Activated CD4-positive, CD25-positive, alpha-beta regulatory T cell treated with anti-CD3 and anti-CD28 coated beads, Interleukin-2, amount 50 U/mL, for 24 hours (primary cell): Measurements from ENCODE around the gene UNCX.
A peak's percentile ranks its signal among the peaks of the same experiment; 100 is the strongest.
"Not testable (repeated sequence)": the region's sequence is repeated elsewhere in the genome, so short reads cannot be mapped to it uniquely, and the experiment has no call there.

Experiments used
- ATAC-seq, 2 donors: fragments of 150-1000 bp; cut with Tn5 transposase; one replicate each; pipeline ENCODE4 v1.10.0; 2021; ENCODE audit warnings: mild to moderate bottlenecking in 1 of 2, moderate library complexity in 1 of 2

The UNCX gene

DNA sequence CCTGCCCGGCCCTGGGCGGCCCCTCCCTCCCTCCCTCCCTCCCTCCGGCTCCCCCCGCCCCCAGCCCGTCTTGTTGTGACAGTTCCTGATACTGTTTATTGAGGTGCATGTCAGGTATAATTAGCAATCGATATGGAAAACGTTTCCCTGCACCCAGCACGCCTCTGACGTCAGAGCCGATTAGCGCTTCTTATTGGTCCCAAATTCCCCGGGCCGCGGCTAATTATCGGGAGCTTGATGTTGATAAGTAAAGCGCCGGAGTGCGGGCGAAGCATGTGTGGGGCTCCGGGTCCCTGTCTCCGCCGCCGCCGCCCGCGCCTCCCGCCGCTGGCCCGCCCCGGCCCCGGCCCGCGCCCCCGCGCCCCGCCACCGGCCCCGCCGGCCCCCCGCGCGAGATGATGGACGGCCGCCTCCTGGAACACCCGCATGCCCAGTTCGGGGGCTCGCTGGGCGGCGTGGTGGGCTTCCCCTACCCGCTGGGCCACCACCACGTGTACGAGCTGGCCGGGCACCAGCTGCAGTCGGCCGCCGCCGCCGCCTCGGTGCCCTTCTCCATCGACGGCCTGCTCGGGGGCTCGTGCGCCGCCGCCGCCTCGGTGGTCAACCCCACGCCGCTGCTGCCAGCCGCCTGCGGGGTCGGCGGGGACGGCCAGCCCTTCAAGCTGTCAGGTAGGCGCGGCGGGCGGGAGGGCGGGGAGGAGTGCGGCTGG, at the start of gene UNCX:
TSS of gene UNCX (plus strand) at position 250 of the 710 bp plus-strand sequence. CDS start at position 396, 146 bp downstream.
- ATAC-seq, result no peak

DNA sequence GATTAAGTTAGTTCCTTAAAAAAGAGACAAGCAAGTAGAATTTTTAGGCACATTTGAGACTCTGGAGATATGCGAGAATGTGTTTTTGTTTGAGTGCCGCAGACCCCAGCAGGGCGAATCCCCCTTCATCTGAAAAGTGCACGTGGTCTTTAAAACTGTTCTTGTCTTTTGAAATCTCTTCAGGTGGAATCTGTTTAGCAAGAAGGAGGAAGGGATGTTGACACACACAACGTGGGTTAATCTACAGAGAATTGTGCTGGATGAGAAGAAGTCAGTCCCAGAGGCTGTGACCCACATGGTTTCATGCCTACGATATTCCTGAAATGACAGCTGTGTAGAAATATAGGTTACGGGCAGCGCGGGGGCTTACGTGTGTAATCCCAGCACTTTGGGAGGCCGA, 45.5 kb upstream of the UNCX start:
- no peak for ATAC-seq

DNA sequence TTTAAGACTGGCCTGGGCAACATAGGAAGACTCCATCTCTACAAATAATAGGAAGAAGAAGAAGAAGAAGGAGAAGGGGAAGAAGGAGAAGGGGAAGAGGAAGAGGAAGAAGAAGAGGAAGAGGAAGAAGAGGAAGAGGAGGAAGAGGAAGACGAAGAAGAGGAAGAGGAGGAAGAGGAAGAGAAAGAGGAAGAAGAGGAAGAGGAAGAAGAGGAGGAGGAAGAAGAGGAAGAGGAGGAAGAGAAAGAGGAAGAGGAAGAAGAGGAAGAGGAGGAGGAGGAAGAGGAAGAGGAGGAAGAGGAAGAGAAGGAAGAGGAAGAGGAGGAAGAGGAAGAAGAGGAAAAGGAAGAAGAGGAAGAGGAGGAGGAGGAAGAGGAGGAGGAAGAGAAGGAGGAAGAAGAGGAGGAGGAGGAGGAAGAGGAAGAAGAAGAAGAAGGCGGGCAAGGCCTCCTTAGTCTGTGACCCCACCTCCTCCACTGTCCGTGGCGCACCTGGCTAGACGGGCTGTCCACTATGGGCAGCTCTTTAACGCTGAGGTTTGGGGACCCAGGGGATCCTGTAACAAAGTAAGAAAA, 43.9 kb upstream of the UNCX start:
- ATAC-seq, result no peak

DNA sequence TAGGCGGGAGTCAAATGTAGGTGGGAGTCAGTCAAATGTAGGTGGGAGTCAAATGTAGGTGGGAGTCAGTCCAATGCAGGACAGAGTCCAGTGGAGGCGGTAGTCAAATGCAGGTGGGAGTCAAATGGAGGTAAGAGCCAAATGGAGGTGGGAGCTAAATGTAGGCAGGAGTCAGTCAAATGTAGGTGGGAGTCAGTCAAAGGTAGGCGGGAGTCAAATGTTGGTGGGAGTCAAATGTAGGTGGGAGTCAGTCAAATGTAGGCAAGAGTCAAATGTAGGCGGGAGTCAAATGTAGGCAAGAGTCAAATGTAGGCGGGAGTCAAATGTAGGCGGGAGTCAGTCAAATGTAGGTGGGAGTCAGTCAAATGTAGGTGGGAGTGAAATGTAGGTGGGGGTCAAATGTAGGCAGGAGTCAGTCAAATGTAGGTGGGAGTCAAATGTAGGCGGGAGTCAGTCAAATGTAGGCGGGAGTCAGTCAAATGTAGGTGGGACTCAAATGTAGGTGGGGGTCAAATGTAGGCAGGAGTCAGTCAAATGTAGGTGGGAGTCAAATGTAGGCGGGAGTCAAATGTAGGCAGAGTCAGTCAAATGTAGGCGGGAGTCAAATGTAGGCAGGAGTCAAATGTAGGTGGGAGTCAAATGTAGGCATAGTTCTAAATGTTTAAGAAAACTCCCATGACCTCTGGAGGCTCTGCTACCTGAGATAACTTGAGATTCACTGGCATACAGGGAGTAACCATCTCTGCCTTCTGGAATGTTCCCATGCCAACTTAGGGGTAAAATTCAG, 42.5 kb upstream of the UNCX start:
- no peak for ATAC-seq

DNA sequence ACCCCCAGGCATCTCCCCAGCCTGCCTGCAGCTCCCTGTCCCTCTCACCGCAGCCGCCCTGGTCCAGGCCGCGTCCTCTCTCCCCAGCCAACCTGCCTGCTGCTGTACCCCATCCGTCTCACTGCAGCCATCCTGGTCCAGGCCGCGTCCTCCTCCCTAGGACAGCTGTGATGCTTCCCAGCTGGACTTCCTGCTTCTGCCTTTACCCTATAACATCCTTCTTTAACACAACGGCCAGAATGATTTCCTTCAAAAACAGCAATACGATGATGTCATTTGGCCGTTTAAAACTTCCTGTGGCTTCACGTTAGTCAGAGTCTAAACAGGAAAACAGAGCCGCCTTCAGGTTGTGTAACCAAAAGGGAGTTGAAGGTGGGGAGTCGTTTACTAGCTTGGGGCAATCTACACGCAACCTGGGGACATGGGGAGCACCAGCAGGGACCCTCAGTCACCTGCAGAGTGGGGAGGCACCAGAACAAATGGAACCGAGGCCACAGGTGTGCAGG, 40.4 kb upstream of the UNCX start:
- peak; percentile 51 to 85 for ATAC-seq

DNA sequence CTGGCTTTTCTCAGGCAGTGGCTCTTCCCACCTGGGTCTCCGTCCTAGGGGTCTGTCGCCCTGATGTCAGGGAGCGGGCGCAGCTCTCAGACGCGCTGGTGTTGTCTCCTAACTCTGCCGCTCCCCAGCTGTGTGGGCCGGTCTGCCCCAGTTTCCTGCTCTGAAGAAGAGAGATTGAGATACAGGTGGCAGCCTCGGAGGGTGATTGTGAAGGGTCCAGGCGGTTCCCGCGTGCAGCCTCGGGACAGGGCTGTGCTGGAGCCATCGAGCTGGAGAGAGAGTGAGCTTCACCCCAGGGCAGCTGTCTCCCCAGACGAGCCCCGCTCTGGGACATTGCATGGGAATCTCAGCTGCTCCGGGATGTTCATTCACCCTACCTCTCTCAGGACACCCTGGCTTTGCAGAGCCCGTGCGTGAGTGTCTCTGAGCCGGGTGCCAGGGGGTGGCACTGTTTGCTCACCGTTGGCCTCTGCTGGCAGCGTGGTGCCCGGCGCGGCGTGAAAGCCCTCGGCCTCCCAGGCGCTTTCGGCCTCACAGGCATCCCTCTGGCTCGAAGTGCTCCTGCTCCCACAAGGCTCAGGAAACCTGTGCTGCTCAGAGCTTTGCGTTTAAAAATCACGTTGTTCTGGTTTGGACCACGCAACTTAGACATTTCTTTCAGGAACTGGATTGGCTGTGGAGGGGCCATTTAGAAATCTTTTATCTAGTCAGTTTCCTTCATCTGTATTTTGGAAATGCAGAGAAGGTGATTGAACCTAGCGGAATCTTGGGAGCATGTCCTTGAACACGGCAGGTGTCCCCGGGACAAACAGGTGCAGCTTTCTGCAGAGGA, 38.9 kb upstream of the UNCX start:
- peak; percentile 35 to 55 for ATAC-seq

DNA sequence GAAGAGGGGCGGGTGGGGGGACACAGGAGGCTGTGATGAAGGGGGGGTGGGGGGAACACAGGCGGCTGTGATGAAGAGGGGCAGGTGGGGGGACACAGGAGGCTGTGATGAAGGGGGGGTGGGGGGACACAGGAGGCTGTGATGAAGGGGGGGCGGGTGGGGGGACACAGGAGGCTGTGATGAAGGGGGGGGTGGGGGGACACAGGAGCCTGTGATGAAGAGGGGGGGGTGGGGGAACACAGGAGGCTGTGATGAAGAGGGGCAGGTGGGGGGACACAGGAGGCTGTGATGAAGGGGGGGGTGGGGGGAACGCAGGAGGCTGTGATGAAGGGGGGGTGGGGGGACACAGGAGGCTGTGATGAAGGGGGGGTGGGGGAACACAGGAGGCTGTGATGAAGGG, 36.2 kb upstream of the UNCX start:
- ATAC-seq, result not testable (repeated sequence)

DNA sequence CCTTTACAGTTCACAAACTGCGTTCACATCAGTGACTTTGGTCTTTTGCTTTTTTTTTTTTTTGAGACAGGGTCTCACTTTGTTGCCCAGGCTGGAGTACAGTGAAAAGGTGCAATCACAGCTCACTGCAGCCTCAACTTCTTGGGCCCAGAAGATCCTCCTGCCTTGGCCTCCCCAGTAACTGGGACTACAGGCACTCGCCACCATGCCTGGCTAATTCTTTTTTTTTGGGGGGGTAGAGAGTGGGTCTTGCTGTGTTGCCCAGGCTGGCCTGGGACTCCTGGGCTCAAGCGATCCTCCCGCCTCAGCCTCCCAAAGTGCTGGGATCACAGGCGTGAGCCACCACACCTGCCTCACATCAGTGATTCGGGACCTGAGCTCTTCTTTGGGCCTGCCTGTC, 35.7 kb upstream of the UNCX start:
- no peak for ATAC-seq

DNA sequence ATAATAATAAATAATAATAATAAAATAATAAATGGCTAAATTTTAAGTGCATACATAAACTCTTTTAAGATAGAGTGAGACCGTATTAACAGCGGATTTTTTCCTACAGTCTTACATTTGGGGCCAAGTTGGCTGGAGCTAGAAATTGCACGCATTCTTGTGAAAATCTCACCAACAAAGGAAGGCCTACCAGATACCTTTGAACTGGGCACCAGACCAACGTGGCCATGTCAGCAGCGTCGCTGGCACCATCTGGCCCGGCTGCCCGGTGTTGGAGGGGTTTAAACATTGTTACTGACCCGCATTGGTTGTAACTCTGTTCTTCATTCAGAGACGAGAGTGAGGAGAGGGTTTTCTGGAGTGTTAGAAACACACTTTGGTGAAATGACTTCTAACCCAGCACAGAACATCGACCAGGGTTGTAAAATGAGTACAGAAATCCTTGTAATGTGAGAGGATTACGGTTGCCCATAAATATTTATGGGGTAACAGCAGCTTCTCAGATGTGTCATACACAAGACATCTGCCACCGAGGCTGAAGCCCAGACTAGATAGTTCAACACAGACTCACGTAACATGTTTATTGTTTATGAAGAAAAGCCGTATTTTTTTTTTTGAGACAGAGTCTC, 34.6 kb upstream of the UNCX start:
- ATAC-seq, result no peak

DNA sequence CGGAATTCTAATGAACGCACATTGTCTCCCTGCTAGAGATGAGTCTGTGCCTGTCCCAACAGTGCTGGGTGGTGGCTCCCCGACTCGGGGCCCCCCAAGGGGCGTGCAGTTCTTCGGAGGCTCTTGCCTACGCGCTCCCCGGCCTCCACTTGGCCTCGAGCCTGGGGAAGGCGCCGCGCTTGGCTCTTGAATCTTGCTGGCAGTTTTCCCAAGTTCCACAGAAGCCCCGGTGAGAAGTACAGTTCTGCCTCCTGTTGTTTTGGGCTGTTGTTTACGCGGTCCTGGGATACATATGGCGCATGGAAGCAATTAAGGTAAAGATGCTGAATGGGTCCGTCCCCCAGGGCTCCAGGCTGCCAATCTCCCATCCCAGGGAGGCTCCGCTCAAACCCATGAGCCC, 32.6 kb upstream of the UNCX start:
- no peak for ATAC-seq

DNA sequence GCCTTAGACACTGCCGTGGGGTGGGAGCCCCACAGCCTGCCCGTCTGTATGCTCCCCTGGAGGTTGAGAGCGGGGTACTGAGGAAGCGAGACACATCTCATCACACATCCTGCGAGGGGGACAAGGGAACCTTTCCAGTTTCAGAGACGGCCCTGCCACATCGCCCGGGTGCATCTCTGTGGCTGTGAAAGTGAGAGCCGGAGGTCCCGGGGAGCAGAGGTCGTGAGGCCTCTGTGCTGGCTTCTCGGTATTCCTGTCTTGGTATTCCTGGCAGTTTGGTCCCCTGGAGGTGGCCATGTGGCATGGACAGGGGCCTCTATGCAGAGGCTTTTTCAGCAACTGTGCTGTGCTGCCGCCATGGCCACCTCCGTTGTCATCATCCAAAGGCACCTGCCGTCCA, 30.8 kb upstream of the UNCX start:
- ATAC-seq, result no peak

DNA sequence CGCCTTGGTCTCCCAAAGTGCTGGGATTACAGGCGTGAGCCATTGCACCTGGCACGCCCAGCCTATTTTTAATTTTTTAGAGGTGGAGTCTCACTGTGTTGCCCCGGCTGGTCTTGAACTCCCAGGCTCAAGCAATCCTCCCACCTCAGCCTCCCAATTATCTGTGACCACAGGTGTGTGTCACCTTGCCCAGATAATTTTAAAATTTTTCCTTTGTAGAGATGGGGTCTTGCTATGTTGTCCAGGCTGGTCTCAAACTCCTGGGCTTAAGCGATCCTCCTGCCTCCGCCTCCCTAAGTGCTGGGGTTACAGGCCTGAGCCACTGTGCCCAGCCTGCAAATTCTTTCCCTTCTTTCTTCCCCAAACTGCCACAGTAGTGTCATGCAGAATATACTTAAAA, 29.8 kb upstream of the UNCX start:
- ATAC-seq, result not testable (repeated sequence)

DNA sequence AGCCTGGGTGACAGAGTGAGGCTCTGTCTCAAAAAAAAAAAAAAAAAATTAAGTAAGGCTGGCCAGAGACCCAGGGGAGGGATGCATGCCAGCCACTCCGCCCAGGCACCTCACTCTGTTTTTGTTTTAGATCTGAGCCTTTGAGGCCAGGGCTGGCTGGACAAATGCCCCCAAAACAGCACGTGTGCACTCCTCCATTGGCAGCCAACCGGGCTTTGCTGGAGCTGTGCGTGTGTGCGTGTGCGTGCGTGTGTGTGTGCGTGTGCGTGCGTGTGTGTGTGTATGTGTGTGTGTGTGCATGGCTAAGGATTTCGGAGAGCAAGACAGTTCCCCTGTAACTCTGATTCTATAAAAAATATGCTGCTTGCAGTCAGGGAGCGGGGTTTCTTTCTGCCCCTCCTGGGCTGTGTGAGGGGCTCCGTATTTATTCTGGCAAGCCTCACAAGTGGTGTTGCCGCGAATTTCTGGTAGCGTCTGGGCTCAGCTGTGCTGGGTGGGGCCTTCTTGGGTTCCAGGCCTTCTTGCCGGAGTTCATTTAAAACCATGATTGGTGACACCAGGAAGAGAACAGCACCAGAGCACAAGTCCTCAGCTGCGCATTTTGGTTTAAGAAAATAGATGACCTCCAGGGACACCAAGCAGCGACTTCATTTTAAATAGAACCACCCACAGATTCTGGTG, 28.1 kb upstream of the UNCX start:
- ATAC-seq, result no peak

DNA sequence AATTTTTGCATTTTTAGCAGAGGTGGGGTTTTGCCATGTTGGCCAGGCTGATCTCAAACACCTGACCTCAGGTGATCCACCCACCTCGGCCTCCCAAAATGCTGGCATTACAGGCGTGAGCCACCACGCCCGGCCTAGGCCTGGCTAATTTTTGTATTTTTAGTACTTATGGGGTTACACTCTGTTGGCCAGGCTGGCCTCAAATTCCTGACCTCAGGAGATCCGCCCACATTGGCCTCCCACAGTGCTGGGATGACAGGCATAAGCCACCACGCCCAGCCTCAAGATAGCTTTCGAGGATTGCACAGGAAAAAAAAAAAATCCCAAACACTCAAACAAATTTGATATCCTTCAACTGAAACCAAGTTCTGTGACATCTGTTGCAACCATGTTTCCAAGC, 26.9 kb upstream of the UNCX start:
- not testable (repeated sequence) for ATAC-seq

DNA sequence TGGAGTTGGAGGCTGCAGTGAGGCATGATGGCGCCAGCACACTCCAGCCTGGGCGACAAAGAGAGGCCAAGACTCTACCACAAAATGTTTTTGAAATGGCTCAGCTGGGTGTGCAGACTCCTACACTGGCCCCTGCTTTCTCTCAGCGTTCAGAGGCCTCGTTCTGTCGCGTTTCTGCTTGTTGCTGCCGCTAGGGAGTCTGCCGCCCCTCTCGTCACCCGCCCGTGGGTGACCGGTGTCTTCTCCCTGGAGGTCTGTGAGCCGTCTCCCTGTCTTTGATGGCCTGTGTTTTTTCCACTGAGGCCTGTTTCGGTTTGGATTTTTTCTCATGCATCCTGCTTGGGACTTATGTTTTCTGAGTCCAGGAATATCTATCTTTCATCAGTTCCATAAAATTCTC, 23.6 kb upstream of the UNCX start:
- ATAC-seq, result no peak

DNA sequence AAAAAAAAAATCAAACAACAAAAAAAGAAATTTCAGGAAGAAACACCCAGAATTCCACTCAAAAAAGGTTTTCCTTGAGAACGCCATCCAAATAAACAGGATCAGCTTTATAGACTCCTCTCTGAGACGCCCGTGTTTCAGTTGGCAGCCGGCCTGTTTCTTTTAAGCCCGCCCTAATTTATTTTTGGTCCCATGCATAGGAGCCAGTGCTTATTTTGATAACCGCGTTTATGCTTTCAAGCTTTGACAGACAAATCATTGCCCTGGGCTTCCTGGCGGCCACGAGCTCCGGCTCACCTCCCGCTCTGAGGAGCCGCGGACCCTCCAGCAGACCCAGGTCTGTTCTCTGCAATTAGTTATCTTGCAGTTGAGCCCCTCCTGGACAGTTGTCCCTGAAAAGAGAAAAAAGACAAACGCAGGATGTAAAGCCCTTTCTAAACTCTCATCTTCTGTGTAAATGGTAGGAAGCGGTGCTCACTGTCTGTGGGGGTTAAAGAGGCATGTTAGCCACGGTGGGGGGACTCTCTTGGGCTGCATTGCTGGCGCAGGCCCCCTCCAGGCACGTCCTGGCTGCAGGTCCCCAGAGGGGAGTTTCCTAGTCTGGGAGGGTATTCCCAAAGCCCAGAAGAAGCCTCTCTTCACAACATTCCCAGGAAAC, 22.2 kb upstream of the UNCX start:
- no peak for ATAC-seq

DNA sequence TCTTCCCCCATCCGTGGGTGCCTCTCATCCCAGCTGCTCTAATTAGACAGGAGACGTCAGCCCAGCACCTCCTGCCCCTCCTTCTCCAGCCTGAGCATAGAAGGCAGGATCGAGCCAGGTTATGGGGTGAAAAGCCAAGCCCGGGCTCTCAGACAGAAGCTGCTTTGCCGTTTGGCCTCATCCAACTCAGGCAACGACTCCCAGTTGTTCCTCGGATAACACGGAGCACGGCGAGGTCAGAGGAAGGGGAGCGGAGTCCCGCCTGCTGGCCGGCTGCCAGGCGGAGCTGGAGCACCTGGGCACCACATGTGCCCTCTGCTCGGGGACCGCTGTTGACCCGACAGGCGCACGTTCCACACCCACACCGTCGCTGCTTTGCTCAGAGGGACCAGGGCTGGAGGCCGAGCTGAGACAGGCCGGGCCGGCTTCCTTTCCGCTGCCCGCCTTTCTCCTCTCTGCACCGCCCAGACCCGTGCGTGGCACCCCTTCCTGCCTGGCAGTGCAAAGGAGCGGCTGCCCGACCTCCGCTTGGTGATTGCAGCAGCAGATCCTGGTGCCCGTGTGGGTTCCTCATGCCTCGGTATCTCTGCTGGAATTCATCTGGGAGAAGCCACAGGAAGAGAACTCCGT, 21.6 kb upstream of the UNCX start:
- no peak for ATAC-seq

DNA sequence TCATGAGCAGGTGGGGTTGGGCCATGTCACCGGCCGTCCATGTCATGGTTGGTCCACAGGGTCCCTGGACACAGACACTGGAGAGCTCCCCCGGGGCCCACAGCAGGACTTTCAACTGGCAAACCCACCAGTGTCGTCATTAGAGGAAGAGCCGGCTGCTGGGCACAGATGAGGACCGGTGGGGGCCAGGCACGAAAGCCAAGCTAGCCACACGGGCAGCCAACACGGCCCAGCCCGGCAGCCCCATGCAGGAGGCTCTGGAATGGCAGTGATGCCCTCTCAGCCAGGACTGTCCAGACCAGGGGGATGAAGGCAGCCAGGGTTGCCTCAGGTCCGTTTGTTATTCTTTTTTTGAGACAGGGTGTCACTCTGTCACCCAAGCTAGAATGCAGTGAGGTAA, 21.1 kb upstream of the UNCX start:
- no peak for ATAC-seq

DNA sequence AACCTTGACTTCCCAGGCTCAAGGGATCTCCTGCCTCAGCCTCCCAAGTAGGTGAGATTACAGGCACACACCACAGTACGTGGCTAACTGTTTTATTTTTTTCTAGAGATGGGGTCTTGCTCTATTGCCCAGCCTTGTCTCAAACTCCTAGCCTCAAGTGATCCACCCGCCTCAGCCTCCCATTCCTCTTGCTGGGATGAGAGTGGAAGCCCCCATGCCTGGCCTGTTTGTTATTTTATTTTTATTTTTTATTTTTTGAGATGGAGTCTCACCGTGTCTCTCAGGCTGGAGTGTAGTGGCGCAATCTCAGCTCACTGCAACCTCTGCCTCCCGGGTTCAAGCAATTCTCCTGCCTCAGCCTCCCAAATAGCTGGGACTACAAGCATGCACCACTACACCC, 20.6 kb upstream of the UNCX start:
- not testable (repeated sequence) for ATAC-seq

DNA sequence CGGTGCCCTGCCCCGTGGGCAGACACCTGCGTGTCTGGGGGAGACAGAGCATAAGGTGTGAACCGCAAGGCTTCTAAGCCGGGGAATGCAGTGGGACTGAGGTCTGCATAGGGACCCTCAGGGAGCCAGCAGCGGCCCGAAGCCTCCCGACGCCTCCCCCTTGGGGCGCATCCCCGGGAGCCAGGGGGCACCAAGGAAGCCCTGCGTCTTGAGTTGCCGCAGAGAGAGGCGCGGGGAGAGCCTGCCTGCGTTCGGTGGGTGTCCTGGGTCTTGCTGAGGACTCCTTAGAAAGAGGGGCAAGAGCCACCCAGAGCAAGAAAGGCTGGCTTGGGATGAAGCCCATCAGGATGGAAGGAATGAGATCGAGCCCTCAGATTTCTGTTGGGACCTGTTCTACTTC, 18.2 kb upstream of the UNCX start:
- no peak for ATAC-seq
